Measurements from ENCODE around the gene SRCIN1. TPM values are rescaled to one million over a fixed set of nuclear protein-coding genes. Genes with fewer than 3 reads are reported as not detected.
A peak's percentile ranks its signal among the peaks of the same experiment; 100 is the strongest.

The SRCIN1 gene
- polyA plus RNA-seq, 4 donors, result 0.45 to 9.6 (median 0.99) TPM

DNA sequence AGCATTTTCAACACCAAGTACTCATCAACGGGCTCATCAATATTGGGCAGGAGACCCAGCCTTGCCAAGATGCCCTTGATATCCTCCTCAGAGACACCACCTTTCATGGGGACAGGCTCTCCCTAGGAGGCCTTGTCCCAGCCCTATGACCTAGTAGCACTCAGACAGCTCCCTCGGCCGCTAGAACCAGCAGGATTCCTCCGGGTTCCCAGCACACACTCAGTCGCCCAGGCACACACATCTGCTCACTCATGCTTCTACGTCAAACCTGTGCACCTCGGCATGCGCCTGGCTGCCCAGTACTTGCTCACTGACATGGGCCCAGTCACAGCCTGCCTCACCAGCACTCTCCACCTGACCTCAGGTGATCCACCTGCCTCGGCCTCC lies 17.0 kb downstream of the SRCIN1 start:
- 79 to 83% (median 82%) methylated on average over 9 of the region's 9 CpGs for WGBS, 3 donors
- H3K4me1 ChIP-seq (ENCODE audit: control insufficient read depth in 3 of 3, insufficient read depth in 2 of 3, low read depth in 1 of 3, low read length in 2 of 3), result peaks cover 0 to 16% (median 0%) of the 10 kb centered on the region in 3 donors
- FAIRE-seq (no peak), DNase-seq (no peak)
- no peaks in the 10 kb centered on the region for H3K36me3 ChIP-seq (ENCODE audit: control insufficient read depth in 3 of 3, insufficient read depth in 2 of 3, low read depth in 1 of 3, low read length in 3 of 3)
- H3K9me3 ChIP-seq (ENCODE audit: control insufficient read depth in 2 of 2, insufficient read depth in 1 of 2, low read depth in 1 of 2, low read length in 1 of 2), result no peaks in the 10 kb centered on the region
- peaks cover 0 to 19% (median 13%) of the 10 kb centered on the region in 3 donors for H3K27me3 ChIP-seq (ENCODE audit: control insufficient read depth in 3 of 3, insufficient read depth in 3 of 3, low read length in 3 of 3)
- no peak overlapping the region for H3K4me3 ChIP-seq (ENCODE audit: low read depth in 1 of 3, low read length in 3 of 3)
- no peak overlapping the region for H3K27ac ChIP-seq (ENCODE audit: low read depth in 1 of 3, low read length in 2 of 3)

DNA sequence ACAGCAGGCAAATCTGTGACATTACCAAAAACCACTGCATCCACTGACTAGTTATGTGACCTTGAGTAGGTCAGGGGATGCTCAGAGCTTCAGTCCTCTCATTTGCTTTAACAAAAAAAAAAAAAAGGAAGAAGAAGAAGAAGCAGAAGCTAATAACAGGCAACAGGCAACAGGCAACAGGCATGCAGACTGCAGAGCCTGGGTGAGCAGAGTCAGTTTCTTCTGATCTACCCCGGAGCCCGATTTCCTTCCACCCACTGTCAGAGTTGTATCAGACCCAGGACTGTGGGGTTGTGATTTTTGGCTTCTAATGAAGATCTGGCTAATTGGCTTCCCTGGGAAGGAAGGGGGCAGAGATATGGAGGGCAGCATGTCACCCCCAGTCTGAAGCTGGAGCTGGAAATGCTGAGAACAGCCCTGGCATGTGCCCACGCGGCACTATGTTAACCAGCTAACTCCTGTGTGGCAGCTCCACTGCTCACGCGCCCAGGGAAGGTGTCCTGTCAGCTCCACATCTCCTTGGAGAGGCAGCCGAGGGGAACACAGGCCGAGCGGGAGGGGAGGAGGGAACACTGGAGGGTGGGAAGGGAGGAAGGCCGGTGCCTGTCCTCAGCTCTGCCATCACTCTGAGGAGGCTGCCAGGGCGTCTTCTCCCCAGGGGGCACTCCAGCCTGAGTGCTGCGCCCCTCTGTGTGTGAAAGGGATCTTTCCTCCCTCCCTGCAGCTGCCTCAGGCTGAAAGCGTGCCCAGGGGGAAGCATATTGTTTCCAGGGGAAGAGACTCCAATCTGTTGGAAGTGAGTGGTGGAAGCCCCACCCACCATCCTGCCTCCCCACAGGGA lies 17.6 kb downstream of the SRCIN1 start:
- Histone ChIP-seq H3K9me3 (ENCODE audit: control insufficient read depth in 2 of 2, insufficient read depth in 1 of 2, low read depth in 1 of 2, low read length in 1 of 2) (no peaks in the 10 kb centered on the region), H3K27me3 (ENCODE audit: control insufficient read depth in 3 of 3, insufficient read depth in 3 of 3, low read length in 3 of 3) (peaks cover 0 to 20% (median 13%) of the 10 kb centered on the region in 3 donors), H3K4me3 (ENCODE audit: low read depth in 1 of 3, low read length in 3 of 3) (no peak overlapping the region), H3K27ac (ENCODE audit: low read depth in 1 of 3, low read length in 2 of 3) (no peak overlapping the region), H3K4me1 (ENCODE audit: control insufficient read depth in 3 of 3, insufficient read depth in 2 of 3, low read depth in 1 of 3, low read length in 2 of 3) (peaks cover 0 to 16% (median 0%) of the 10 kb centered on the region in 3 donors), H3K36me3 (ENCODE audit: control insufficient read depth in 3 of 3, insufficient read depth in 2 of 3, low read depth in 1 of 3, low read length in 3 of 3) (no peaks in the 10 kb centered on the region)
- WGBS, 3 donors, result 53 to 80% (median 67%) methylated on average over 13 of the region's 13 CpGs
- FAIRE-seq, result no peak
- DNase-seq, result no peak

DNA sequence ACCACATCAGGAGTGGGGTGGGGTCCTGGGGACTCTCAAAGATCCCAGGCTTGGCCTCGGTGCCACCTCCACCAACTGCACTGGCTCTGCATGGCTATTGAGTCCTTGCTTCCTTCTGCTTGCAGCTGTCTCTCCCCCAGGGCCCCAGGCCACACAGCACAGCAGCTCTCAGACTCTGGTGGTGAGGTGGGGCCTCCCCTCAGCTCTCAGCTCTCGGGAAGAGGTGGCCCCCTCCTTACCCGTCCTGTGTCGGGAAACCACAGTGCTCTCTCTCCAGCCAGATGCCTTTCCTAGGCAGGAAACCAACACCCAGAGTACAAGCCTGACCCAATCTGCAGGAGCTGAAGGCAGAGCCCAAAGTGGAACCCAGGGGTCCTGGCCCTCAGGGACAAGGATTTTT lies 18.5 kb downstream of the SRCIN1 start:
- H3K27ac ChIP-seq (ENCODE audit: low read depth in 1 of 3, low read length in 2 of 3), result no peak overlapping the region
- H3K27me3 ChIP-seq (ENCODE audit: control insufficient read depth in 3 of 3, insufficient read depth in 3 of 3, low read length in 3 of 3), result peaks cover 0 to 22% (median 10%) of the 10 kb centered on the region in 3 donors
- 36 to 77% (median 41%) methylated on average over 4 of the region's 4 CpGs for WGBS, 3 donors
- FAIRE-seq, result no peak
- no peak for DNase-seq
- no peak overlapping the region for H3K4me3 ChIP-seq (ENCODE audit: low read depth in 1 of 3, low read length in 3 of 3)
- H3K36me3 ChIP-seq (ENCODE audit: control insufficient read depth in 3 of 3, insufficient read depth in 2 of 3, low read depth in 1 of 3, low read length in 3 of 3), result no peaks in the 10 kb centered on the region
- peaks cover 0 to 16% (median 0%) of the 10 kb centered on the region in 3 donors for H3K4me1 ChIP-seq (ENCODE audit: control insufficient read depth in 3 of 3, insufficient read depth in 2 of 3, low read depth in 1 of 3, low read length in 2 of 3)
- H3K9me3 ChIP-seq (ENCODE audit: control insufficient read depth in 2 of 2, insufficient read depth in 1 of 2, low read depth in 1 of 2, low read length in 1 of 2), result no peaks in the 10 kb centered on the region

DNA sequence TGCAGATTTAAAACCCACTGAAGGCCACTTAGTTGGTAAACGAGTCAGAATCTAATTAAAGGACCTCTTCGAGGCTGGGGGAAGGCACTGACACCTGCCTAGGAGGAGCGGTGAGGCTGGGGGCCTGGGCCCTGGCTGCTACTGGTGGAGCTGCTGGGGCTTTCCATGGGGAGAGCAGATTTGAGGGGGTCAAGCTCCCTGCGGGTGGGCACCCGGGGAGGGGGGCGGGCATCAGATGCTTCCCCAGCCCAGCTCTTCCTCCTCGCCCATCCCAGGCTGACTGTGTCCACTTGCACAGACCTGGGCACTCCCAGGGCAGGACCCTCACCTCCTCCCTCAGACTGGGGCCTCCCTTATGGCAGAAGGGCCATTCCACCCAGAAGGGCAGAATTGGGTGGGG lies 19.0 kb downstream of the SRCIN1 start:
- Histone ChIP-seq H3K4me1 (ENCODE audit: control insufficient read depth in 3 of 3, insufficient read depth in 2 of 3, low read depth in 1 of 3, low read length in 2 of 3) (peaks cover 0 to 16% (median 0%) of the 10 kb centered on the region in 3 donors), H3K36me3 (ENCODE audit: control insufficient read depth in 3 of 3, insufficient read depth in 2 of 3, low read depth in 1 of 3, low read length in 3 of 3) (no peaks in the 10 kb centered on the region), H3K9me3 (ENCODE audit: control insufficient read depth in 2 of 2, insufficient read depth in 1 of 2, low read depth in 1 of 2, low read length in 1 of 2) (no peaks in the 10 kb centered on the region), H3K27ac (ENCODE audit: low read depth in 1 of 3, low read length in 2 of 3) (no peak overlapping the region), H3K27me3 (ENCODE audit: control insufficient read depth in 3 of 3, insufficient read depth in 3 of 3, low read length in 3 of 3) (peaks cover 0 to 25% (median 11%) of the 10 kb centered on the region in 3 donors), H3K4me3 (ENCODE audit: low read depth in 1 of 3, low read length in 3 of 3) (no peak overlapping the region)
- DNase-seq (no peak), FAIRE-seq (no peak)
- WGBS, 3 donors, result 68 to 81% (median 75%) methylated on average over 6 to 7 of the region's 7 CpGs

DNA sequence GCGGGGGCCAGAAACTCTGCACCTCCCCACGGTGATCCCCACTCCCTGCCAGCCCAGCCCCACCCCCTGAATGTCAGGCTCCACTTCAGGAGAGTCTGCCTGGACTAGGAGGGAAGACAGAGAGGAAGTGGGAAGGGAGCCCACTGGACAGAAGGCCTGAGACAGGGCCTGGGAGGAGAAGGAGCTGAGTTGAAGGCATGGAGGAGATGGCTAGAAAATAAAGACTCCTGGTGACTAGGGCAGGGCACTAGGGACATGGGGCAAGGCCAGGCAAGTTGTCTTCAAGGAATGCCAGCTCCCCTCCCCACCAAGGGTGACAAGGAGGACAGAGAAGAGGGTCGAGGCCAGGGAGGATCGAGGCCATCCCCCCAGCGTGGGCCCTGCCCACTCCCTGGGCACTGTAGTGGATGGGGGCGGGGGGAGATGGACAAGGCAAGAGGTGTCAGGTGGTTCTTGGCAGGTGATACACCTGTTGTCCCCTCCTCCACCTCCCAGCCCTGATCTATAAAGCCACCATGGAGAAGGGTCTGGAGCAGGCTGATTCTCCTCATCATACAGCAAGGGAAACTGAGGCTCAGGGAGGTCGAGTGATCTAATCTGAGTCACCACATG lies 19.7 kb downstream of the SRCIN1 start:
- Histone ChIP-seq H3K36me3 (ENCODE audit: control insufficient read depth in 3 of 3, insufficient read depth in 2 of 3, low read depth in 1 of 3, low read length in 3 of 3) (no peaks in the 10 kb centered on the region), H3K4me3 (ENCODE audit: low read depth in 1 of 3, low read length in 3 of 3) (no peak overlapping the region), H3K4me1 (ENCODE audit: control insufficient read depth in 3 of 3, insufficient read depth in 2 of 3, low read depth in 1 of 3, low read length in 2 of 3) (peaks cover 0 to 16% (median 0%) of the 10 kb centered on the region in 3 donors), H3K9me3 (ENCODE audit: control insufficient read depth in 2 of 2, insufficient read depth in 1 of 2, low read depth in 1 of 2, low read length in 1 of 2) (no peaks in the 10 kb centered on the region), H3K27me3 (ENCODE audit: control insufficient read depth in 3 of 3, insufficient read depth in 3 of 3, low read length in 3 of 3) (peaks cover 0 to 28% (median 10%) of the 10 kb centered on the region in 3 donors), H3K27ac (ENCODE audit: low read depth in 1 of 3, low read length in 2 of 3) (no peak overlapping the region)
- 65 to 68% (median 66%) methylated on average over 7 of the region's 7 CpGs for WGBS, 3 donors
- FAIRE-seq (no peak), DNase-seq (no peak)

DNA sequence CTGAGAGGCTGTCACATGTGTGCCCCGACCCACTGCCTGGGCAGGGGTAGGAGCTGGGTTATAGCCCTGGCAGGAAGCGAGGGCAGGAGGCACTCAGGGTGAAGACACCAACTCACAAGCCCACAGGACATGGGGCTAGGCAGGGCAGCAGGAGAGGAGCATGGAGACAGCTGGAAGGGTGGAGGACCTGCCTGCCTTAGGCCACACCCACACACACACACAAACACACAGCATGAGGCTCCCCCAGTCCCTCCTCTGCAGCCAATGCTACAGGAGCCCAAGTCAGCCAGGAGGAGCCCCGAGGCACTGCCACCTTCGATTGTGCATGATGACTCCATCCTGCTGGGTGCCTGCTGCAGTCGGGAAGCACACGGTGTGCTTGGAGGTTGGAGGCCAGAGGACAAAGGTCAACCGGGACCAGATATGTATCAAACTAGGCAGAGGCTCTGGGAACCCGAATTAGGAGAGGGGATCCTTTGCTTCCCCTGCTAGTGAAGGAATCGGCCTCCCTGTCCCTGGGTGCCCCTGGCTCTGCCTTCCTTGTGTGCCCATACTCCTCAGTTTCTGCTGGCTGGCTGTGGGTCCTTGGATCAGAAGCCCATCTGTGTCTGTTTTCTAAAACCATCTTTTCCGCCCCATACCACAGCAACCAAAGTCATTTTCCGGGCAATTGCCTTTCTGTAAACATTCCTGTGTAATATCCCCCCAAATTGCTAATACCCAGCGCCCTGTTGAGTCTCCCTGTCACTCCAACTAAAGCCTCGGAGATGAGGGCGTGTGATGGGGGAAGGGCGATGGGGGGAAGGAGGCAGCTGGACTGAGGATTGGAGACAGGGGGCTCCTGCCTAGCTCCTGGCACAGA lies 20.5 kb downstream of the SRCIN1 start:
- FAIRE-seq (no peak), DNase-seq (peak; percentile 17 to 56)
- Histone ChIP-seq H3K27ac (ENCODE audit: low read depth in 1 of 3, low read length in 2 of 3) (no peak overlapping the region), H3K4me3 (ENCODE audit: low read depth in 1 of 3, low read length in 3 of 3) (no peak overlapping the region), H3K36me3 (ENCODE audit: control insufficient read depth in 3 of 3, insufficient read depth in 2 of 3, low read depth in 1 of 3, low read length in 3 of 3) (no peaks in the 10 kb centered on the region), H3K27me3 (ENCODE audit: control insufficient read depth in 3 of 3, insufficient read depth in 3 of 3, low read length in 3 of 3) (peaks cover 0 to 34% (median 13%) of the 10 kb centered on the region in 3 donors), H3K4me1 (ENCODE audit: control insufficient read depth in 3 of 3, insufficient read depth in 2 of 3, low read depth in 1 of 3, low read length in 2 of 3) (peaks cover 0 to 16% (median 0%) of the 10 kb centered on the region in 3 donors), H3K9me3 (ENCODE audit: control insufficient read depth in 2 of 2, insufficient read depth in 1 of 2, low read depth in 1 of 2, low read length in 1 of 2) (no peaks in the 10 kb centered on the region)
- 38 to 47% (median 42%) methylated on average over 14 to 15 of the region's 15 CpGs for WGBS, 3 donors

DNA sequence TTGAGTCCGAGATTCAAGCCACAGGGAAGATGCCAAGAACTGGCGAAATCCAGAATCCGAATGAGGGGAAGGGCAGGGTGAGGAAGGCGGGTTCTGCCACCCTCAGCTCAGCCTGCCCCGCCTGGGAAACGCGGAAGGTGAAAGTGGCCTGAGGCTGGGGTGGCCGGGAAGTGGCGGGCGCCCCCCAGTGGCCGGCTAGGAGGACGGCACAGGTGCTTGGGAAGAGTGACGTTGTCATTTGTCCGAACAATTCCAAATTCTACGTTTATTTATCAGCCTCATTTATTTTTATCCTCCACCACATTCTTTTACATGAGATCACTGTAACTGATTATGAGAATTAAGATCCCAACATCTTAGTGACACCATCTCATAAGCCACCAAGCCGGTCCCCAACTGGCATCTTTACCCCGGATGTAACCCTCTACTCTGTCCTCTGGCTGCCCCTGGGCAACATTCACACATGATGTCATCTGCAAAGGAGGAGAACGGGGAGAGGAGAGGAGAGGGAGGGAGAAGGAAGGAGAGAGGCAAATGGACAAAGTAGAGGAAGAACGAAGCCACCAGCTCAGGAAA lies 21.3 kb downstream of the SRCIN1 start:
- no peak for FAIRE-seq
- 6 to 10% (median 9%) methylated on average over 19 of the region's 19 CpGs for WGBS, 3 donors
- Histone ChIP-seq H3K4me1 (ENCODE audit: control insufficient read depth in 3 of 3, insufficient read depth in 2 of 3, low read depth in 1 of 3, low read length in 2 of 3) (peaks cover 0 to 16% (median 0%) of the 10 kb centered on the region in 3 donors), H3K4me3 (ENCODE audit: low read depth in 1 of 3, low read length in 3 of 3) (no peak overlapping the region), H3K27me3 (ENCODE audit: control insufficient read depth in 3 of 3, insufficient read depth in 3 of 3, low read length in 3 of 3) (peaks cover 0 to 43% (median 21%) of the 10 kb centered on the region in 3 donors), H3K27ac (ENCODE audit: low read depth in 1 of 3, low read length in 2 of 3) (no peak overlapping the region), H3K9me3 (ENCODE audit: control insufficient read depth in 2 of 2, insufficient read depth in 1 of 2, low read depth in 1 of 2, low read length in 1 of 2) (no peaks in the 10 kb centered on the region), H3K36me3 (ENCODE audit: control insufficient read depth in 3 of 3, insufficient read depth in 2 of 3, low read depth in 1 of 3, low read length in 3 of 3) (no peaks in the 10 kb centered on the region)
- DNase-seq, result peak; percentile 55 to 68
